Head of caudate nucleus (tissue), 42 donors: ENCODE measurements around the gene HELZ.
"Not testable (repeated sequence)": the region's sequence is repeated elsewhere in the genome, so short reads cannot be mapped to it uniquely, and the experiment has no call there.

ENCODE experiments used
- DNase-seq, 42 donors: peaks; one replicate each; pipeline versions ENCODE4 v3.0.0 to v3.0.0-alpha.2; 2020 to 2021; ENCODE audit warnings: mixed read lengths in 7 of 42
- intact Hi-C: fragments of 100-400 bp; cut with DNase I; formaldehyde crosslinking; loops from one replicate; pipeline ENCODE4 v1.15.0; 2022

HELZ gene

DNA sequence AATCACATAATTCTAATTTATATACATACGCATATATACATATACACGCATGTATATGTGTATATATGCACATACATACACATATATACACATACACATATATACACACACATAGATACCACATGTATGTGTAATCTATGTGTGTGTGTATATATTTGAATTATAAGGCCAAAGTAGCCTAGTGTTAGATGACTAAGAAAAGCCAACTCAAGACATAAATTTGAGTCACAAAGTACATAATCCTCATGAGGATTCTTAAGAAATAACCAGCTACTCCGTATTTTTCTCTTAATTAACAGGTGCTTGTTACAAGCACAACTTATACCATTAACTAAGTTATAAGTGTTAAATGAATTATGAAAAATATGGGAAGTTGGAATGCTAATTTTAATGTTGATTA lies 115.7 kb downstream of the HELZ start:
- intact Hi-C loops: no loop called here
- DNase-seq: no peak

DNA sequence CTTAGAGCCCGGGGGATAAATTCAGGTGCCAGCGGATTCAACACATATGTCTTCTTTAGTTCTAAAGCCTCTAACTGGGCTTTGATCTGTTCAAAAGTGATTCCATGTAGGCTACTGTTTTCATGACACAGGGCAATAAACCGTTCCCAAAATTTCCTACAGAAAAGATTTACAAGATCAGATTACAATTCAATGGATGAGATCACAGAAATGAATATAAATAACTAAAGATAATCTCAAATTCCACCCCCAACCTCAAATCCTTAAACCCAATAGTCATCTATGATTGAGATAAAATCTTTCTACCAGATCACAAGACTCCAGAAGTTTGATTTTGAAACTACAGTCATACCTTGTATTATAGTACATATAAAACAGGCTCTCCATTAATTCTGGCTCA lies 116.3 kb downstream of the HELZ start:
- DNase-seq: no peak
- intact Hi-C loops: no loop called here

GRCh38 chr17:67127925-67128324 lies 117.1 kb downstream of the HELZ start:
- intact Hi-C loops: no loop called here
- DNase-seq: no peak

- DNase-seq: no peak
- intact Hi-C loops: no loop called here
Measured at GRCh38 chr17:67126983-67127382, 118.0 kb downstream of the HELZ start.

DNA sequence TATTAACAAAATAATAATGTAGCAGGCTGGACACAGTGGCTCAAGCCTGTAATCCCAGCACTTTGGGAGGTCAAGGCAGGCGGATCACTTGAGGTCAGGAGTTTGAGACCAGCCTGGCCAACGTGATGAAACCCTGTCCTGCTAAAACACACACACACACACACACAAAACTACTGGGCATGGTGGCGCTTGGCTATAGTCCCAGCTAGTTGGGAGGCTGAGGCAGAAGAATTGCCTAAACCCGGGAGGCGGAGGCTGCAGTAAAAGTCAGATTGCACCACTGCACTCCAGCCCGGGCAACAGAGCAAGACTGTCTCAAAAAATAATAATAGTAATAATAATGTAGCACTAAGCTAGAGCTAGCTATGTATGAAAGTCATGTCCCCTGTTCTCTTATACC lies 118.5 kb downstream of the HELZ start:
- DNase-seq, intact Hi-C loops: not testable (repeated sequence)

- no peak for DNase-seq
- intact Hi-C loops: no loop called here
Measured at GRCh38 chr17:67125924-67126323, 119.1 kb downstream of the HELZ start.

DNA sequence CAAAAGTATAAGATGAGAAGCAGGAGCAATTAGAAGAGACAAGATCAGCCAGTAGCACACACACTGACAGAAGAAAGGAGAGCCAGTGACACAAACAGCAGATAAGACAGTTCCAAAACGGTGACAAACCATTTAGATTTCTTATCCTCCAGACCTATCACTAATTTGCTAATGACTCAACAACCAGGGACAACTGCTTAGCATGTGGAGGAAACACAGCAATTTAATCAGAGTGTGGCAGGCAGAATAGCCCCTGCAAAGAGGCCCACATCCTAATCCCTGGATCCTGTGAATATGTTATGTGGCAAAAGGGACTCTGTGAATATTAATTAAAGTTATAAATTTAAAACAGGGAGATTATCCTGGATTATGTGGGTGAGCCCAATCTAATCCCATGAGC lies 119.6 kb downstream of the HELZ start:
- intact Hi-C loops: no loop called here
- DNase-seq: no peak

DNA sequence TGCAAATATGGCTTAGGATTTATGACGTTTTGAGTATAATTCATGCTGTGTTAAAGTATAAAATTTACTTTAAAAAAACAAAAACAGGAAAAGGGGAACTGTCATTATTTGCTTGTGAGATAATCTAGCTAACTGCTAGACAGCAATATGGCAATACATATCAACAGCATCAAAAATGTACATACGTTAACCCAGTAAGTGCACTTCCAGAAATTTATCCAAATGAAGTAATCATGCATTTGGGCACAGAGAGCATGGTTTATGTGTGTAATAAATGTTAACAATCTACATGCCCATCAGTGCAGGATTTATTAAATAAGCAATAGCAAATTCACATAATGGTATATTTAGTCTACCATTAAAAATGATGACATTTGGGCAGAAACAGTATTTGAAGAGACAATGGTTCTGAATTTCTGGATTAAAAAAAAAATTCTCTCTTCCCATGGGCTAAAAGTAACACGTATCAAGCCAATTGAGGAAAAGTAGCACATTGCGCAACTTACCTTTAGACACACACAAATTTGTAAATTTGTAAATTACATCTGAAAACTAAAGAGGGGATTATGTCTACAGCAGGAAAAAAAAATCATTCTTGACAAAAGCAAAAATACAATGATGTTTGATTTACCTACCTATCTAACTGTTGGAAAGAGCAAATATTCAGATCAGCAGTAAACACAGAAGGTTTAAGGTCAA lies 120.4 kb downstream of the HELZ start:
- no peak for DNase-seq
- intact Hi-C loops: no loop called here

- no peak for DNase-seq
- intact Hi-C loops: no loop called here
Measured at GRCh38 chr17:67123699-67124098, 121.3 kb downstream of the HELZ start.

DNA sequence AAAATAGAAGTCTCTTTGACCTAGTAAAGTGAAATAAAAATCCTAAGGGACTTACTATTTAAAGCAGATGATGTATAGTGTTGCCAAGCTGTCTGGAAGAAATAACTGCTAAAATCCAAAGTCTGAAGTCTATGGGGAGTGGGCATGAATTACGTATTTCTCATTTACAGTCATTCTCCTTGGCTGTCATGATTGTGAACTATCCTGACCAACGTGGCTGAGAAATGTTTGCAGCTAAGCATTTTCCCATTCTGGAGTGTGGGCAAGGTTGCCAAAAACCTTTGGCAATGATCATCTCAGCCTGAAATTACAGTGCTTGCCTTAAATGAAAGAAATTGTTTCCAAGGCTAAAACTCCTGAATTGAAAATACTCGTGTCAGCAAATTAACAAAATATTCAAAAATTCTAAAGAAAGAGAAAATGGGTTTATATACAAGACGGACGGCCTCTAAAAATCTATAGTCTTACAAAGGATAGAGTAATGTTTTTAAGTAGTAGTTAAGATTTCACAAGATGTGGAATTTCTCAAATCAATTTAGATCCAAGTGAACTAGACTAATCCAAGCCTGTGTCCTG lies 123.6 kb downstream of the HELZ start:
- no peak for DNase-seq
- intact Hi-C loops: no loop called here

DNA sequence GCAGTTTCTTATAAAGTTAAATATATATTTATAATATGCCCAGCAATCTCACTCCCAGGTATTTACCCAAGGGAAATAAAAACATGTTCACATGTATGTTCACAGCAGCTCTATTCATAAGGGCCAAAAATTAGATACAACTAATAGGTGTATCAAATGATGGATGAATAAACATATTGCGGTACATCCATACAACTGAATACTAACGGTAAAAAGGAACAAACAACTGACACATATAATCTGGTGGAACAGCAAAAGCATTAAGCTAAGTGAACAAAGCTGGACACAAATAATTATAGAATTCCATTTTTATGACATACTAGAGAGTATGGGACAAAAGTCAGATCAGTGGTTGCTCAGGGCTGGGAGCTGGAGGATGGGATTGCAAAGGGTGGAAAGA lies 125.9 kb downstream of the HELZ start:
- no peak for DNase-seq
- intact Hi-C loops: no loop called here

GRCh38 chr17:67116045-67116575 lies 128.9 kb downstream of the HELZ start:
- no peak for DNase-seq
- intact Hi-C loops: no loop called here

GRCh38 chr17:67115401-67115800 lies 129.6 kb downstream of the HELZ start:
- intact Hi-C loops: no loop called here
- no peak for DNase-seq

DNA sequence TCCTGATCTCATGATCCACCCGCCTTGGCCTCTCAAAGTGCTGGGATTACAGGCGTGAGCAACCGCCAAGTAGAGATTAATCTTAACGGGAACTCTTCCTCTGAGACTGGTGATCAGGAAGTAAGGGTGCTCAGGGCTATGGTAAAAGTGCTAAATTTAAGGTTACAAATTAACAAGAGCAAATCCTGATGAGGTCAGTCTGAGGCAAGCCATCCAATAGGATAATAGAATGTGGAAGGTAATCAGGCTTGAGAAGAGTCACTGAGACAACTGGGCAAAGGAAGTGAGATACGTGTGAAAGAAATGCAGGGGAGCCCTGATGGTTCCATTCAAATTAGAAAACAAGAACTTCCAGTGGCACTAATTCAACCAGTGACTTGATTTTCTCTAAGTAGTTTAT lies 131.5 kb downstream of the HELZ start:
- intact Hi-C loops: no loop called here
- DNase-seq: no peak

- no peak for DNase-seq
- intact Hi-C loops: no loop called here
Measured at GRCh38 chr17:67111808-67112207, 133.2 kb downstream of the HELZ start.

- intact Hi-C loops: no loop called here
- no peak for DNase-seq
Measured at GRCh38 chr17:67111327-67111726, 133.7 kb downstream of the HELZ start.

DNA sequence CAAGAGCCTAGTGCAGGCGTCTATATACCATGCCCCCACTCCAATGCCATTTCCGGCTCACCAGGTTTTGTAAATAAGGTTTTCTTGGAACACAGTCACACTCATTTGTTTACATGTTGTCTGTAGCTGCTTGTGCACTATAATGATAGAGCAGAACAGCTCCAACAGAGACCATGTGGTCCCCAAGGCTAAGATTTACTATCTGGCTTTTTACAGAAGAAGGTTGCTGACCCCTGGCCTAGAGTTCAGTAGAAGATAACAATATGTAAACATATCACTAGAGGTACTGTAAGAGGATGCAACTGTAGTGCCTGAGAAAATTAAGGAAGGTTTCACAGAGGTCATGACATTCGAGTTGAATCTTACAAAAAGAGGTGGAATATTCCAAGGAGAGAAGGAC lies 134.4 kb downstream of the HELZ start:
- intact Hi-C loops: no loop called here
- DNase-seq: no peak

DNA sequence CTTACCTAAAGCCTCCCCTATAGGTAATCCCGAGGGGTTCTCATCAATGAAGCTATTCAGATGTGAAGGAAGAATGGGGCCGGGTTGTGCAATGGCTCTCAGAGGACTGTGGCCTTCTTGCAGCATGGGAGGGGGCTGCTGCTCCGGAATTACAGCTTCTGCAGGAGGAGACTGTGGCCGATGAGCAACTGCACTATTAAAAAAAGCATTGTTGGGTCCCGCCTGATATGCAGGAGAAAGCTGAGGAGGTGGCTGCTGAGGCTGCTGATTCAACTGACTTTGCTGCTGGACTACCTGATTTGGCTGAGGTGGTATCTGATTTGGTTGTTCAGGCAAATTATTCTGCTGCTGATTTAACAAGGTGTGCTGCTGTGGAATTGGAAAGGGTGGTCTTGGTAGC lies 135.9 kb downstream of the HELZ start:
- peak in 8 of 42 donors; percentile 8 to 54 (median 13) for DNase-seq
- intact Hi-C loops: no loop called here

DNA sequence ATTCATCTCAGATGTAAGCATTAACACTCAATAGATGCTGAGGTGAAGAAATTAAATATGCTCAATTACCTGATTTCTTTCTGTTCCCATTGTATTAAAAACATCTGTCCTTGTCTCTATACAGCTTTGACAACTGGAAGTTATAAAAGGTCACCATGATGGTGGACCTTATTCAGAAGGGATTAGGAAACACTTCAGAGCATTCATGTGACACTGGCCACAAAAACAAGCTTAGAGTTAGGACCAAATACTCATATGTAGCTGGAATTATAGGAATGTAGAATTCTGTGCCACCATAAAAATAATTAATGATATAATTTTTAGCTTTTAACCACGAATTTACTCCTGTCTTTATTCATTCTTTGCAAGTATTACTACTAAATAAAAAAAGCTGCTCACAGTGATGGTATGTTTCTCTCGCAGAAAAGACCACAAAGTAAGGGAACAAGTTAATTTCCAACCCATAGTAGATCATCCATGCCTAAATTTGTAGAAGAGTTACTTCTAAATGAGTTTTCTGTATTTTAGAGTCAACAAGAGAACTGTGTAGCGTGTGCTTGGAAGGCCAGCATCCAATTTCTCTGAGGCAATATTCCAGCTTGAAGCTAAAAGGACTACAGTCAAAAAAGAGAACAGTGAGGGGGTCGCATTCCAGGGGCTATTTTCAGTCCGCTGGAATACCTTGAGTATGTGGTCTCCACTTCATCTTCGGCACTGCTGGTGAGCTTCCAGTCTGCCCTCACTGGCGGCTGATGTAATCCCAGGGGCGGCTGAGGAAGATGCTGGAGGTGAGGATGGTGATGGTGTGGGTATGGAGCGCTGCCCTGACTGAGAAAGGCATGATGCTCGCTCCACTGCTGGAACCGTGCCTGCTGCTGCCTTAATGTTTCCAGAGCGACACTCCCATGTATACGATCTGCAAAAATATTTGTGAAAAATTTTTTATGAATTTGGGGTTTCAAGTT lies 136.9 kb downstream of the HELZ start:
- intact Hi-C loops: no loop called here
- DNase-seq: peak in 1 of 42 donors; percentile 11

GRCh38 chr17:67107171-67107570 lies 137.8 kb downstream of the HELZ start:
- intact Hi-C loops: no loop called here
- no peak for DNase-seq
